Activated CD4-positive, alpha-beta T cell treated with anti-CD3 and anti-CD28 coated beads for 4 hours (primary cell): ENCODE measurements around the gene TAS1R3.

ENCODE experiments used
- DNase-seq, 2 donors: peaks; one replicate each; pipeline ENCODE4 v3.0.0-alpha.2; 2020

TAS1R3 gene

DNA sequence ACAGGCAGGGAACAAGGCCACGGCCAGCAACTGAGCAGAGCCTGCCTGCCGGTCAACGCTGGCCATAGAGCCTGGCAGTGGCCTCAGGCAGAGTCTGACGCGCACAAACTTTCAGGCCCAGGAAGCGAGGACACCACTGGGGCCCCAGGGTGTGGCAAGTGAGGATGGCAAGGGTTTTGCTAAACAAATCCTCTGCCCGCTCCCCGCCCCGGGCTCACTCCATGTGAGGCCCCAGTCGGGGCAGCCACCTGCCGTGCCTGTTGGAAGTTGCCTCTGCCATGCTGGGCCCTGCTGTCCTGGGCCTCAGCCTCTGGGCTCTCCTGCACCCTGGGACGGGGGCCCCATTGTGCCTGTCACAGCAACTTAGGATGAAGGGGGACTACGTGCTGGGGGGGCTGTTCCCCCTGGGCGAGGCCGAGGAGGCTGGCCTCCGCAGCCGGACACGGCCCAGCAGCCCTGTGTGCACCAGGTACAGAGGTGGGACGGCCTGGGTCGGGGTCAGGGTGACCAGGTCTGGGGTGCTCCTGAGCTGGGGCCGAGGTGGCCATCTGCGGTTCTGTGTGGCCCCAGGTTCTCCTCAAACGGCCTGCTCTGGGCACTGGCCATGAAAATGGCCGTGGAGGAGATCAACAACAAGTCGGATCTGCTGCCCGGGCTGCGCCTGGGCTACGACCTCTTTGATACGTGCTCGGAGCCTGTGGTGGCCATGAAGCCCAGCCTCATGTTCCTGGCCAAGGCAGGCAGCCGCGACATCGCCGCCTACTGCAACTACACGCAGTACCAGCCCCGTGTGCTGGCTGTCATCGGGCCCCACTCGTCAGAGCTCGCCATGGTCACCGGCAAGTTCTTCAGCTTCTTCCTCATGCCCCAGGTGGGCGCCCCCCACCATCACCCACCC lies at the start of gene TAS1R3:
Gene TAS1R3, plus strand, starts transcription at position 213 of the 898 bp plus-strand sequence. Its CDS starts 66 bp downstream, at position 279.
- no peak for DNase-seq

DNA sequence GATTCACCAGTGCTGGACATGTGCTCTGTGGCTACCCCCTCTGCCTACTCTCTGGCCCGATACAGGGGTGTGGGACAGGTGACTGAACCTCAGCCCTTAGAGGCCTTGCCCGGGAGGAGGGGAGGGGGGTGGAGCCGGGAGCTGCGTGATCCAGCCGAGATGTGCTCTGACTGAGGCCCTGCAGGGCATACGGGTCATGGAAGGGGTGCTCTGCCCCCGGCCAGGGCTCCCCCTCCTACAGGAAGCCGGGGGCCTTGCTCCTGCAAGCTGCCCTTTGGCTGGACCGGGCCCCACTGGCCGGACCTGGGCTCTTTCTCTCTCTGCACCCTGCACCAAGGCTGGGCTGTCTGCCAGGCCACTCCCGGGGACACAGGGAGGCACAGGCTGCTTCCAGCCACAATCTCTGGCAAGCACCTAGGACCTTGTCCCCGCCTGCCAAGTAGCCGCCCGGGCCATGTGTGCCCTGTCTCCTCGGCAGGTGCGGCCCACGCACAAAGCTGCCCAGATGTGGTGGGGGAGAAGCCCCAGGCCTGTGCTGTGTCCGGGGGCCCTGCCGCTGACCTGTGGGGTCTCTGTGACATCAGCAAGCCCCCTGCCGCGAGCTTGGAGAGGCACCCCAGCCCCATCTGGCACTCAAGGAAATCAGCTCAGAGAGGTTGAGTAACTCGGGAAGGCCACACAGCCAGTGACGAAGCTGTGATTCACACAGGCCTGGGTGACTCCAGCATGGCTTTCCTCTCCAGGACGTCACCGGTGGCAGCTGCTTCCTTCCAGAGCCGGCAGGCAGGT lies 49.4 kb upstream of the TAS1R3 start:
- DNase-seq = no peak

DNA sequence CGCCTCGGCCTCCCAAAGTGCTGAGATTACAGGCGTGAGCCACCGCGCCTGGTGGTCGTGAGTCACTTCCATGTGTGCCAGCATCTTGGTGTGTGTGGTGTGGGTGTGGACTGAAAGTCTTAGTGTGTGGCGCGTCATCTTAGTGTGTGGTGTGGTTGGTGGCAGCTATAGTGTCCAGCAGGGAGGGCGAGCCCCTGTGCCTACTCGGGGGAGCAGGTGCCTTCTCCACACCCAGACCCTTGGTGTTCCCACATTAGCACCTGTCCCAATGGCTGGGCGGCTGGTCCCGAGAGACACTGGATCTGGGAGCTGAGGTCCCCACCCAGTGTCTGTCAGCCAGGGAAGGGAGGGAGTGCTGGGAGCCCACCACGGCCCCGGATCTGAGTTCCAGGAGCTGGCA lies 48.1 kb upstream of the TAS1R3 start:
- DNase-seq = no peak

DNA sequence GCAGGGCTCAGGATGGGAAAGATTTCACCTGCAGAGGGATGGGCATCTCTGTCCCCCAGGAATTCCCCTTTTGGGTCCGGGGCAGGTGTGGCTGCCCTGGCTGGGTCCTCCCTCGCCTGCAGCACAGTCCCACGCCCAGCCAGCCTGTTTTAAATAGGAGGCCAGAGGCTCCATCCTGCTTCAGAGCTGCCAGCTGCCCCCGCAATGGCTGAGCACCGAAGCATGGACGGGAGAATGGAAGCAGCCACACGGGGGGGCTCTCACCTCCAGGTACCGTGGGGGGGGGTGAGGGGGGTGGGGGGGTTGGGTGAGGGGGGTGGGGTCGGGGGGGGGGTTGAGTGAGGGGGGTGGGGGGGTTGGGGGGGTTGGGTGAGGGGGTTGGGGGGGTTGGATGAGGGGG lies 47.3 kb upstream of the TAS1R3 start:
- no peak for DNase-seq

DNA sequence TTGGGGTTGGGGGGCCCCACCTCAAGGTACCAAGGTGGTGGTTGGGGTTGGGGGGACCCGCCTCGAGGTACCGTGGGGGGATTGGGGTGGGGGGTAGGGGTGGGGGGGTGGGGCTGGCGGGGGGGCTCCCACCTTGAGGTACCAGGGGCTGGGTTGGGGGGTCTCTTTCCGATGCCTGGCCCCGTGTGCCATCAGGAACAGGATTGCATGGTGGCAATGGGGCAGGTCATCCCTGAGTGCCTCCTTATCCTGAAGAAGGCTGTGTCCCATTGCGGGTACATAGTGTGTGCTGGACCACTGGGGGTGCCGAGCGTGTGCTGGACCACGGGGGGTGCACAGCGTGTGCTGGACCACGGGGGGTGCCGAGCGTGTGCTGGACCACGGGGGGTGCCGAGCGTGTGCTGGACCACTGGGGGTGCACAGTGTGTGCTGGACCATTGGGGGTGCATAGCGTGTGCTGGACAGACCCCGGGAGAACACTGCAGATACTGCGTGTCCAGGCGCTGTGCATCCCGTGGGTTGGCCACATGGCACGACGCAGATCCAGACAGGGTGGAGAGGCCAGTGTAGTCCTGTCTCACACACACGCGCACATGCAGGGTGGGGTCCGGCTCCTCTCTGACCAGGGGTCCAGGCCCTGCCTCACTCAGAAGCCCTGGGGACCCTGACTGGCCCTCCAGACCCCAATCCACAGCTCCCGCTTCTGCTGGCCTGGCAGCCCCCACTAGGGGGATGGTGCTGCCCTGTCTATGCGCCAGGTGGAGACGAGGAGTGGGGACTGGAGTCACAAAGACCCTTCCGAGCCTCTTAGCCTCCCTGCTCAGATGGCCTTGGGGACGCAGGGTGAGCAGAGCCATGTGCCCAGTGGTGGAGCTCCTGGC lies 46.6 kb upstream of the TAS1R3 start:
- no peak for DNase-seq

DNA sequence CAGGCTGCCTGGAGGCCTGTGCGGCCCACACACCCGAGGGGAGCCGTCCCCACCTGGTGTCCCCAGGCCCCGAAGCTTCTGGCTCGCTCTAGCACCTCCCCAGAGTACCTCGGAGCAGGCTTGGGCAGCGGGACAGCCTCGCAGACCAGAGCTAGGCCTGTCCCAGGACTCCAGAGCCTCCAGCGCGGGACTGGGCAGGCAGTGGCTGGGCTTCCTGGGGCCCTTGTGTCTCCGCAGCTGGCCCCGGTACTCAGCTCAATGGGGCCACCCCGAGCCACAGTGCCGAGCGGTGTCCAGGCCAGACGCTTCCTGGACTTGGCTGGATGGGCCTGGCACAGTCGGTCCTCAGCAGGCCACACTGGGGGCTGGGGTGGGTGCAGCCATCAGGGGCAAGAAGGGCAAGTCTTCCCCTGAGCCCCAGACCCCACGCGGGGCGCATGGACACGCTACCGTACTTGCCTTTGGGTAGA lies 45.9 kb upstream of the TAS1R3 start:
- DNase-seq = no peak

DNA sequence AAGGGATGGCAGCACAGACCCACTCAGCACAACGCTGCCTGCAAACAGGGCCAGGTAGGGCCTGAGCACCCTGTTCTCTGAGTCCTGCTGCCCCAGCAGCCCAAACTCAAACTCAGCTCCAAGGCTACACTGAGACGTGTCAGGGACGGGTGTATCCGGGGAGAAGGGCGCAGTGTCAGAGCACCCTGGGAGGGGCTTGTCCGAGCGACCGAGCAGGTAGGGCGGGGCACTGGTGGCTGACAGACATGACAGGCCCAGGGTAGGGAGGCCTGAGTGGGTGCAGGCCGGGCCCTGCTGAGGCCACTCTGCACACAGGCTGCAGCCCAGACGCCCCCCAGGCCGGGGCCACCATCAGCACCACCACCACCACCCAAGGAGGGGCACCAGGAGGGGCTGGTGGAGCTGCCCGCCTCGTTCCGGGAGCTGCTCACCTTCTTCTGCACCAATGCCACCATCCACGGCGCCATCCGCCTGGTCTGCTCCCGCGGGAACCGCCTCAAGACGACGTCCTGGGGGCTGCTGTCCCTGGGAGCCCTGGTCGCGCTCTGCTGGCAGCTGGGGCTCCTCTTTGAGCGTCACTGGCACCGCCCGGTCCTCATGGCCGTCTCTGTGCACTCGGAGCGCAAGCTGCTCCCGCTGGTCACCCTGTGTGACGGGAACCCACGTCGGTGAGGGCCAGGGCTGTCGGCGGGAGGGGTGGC lies 45.3 kb upstream of the TAS1R3 start:
- DNase-seq = no peak

DNA sequence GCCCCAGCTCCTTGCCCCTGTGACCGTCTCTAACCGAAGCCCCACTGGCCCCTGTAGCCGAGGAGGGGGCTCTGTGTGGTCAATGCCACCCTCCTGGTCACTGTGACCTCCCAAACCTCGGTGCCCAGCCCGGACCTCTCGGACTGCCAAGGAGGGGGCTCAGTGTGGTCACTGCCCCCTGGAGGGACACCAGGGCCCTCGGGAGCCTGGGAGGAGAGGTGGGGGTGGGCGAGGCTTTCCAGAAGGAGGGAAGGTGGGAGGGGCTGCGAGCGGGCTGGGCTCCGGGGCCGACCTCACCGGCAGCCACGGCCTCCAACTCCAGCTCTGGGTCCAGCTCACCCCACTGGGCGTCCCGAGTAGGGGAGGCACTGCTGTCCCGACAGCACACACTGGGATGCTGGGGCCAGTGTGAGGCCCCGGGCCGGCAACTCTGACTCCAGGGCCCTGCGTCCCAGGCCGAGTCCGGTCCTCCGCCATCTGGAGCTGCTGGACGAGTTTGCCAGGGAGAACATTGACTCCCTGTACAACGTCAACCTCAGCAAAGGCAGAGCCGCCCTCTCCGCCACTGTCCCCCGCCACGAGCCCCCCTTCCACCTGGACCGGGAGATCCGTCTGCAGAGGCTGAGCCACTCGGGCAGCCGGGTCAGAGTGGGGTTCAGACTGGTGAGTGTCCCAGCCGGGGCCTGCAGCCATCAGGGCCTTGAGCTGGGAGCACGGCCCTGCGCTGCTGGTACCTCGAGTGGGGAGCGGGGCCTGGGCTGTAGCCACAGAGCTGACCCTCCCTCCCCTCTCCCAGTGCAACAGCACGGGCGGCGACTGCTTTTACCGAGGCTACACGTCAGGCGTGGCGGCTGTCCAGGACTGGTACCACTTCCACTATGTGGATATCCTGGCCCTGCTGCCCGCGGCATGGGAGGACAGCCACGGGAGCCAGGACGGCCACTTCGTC lies 44.5 kb upstream of the TAS1R3 start:
- DNase-seq = no peak

DNA sequence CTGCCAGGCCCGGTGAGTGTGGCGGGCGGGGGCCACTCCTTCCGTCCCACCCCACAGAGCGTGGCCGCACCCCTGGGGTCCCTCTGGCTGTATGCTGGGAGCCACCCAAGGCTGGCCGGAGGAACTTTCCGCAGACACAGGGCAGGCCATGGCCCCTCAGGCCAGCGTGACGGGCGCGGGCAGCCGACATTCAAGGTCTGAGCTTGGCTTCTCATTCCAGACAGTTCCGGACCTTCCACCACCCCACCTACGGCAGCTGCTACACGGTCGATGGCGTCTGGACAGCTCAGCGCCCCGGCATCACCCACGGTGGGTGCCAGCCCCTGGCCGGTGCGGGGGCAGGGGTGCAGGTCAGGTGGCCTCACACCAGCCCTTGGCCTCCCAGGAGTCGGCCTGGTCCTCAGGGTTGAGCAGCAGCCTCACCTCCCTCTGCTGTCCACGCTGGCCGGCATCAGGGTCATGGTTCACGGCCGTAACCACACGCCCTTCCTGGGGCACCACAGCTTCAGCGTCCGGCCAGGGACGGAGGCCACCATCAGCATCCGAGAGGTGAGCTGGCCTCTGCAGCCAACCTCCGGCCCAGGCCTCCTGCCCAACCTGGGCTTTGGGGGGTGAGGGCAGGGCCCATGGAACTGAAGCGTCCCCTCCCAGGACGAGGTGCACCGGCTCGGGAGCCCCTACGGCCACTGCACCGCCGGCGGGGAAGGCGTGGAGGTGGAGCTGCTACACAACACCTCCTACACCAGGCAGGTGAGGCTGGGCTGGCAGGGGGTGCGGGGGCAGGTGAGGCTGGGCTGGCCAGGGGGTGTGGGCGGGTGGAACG lies 43.6 kb upstream of the TAS1R3 start:
- no peak for DNase-seq

DNA sequence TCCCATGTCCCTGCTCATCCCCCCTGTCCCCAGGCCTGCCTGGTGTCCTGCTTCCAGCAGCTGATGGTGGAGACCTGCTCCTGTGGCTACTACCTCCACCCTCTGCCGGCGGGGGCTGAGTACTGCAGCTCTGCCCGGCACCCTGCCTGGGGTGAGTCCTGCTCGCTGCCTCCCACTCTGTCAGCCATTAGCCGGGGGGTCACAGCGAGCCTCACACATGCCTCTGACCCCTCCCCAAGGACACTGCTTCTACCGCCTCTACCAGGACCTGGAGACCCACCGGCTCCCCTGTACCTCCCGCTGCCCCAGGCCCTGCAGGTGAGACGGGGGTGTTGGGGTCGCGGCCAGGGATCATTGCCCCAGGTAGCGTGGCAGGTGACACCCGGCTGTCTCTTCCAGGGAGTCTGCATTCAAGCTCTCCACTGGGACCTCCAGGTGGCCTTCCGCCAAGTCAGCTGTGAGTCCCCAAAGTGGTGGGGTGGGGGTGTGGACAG lies 40.8 kb upstream of the TAS1R3 start:
- peak; percentile 57 to 60 for DNase-seq

DNA sequence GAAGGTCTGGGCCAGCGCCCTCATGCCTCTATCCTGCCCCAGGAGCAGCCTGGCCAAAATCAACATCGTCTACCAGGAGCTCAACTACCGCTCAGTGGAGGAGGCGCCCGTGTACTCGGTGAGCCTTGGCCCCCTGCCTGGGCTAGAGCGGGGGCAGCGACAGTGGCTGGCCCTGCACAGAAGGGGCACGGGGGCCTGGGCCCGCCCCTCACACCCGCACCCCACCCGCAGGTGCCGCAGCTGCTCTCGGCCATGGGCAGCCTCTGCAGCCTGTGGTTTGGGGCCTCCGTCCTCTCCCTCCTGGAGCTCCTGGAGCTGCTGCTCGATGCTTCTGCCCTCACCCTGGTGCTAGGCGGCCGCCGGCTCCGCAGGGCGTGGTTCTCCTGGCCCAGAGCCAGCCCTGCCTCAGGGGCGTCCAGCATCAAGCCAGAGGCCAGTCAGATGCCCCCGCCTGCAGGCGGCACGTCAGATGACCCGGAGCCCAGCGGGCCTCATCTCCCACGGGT lies 40.0 kb upstream of the TAS1R3 start:
- DNase-seq = no peak

DNA sequence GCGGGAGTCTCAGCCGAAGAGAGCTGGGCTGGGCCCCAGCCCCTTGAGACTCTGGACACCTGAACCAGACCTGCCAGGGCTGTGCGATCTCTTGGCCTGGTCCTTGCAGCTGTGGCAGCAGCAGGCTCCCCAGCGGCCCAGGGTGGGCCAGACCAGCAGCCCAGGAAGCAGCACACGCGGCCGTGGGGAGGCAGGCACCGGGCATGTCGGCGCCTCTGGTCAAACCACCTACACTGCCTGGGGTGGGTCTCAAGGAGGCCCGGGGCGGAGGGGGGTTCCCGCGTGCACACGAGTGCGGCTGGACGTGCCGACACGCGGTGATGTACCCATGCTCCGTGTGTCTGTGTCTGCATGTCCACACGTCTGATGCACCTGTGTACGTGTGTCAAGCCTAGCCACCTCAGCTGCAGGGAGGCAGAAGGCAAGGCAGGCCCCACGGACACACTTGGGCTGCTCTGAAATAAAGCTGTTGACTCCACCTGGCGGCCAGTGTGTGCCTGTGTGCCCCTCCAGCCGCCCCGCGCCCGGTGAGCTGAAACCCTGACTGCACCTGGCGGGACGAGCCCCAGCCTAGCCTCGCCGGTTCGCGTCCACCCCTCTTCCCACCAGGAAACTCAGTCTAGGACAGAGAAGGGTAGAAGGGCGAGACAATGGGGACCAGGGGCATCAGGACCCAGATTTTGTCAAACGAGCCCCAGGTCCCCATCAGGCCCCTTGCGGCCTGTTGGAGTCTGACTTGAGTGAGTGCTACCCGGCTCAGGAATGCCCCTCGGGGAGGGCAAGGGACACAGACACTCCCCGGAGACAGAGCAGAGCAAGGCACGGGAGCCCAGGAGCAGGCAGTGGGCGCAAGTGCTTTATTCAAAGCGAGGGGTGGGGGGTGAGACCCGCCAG lies 39.3 kb upstream of the TAS1R3 start:
- DNase-seq = peak; percentile 72 to 75

DNA sequence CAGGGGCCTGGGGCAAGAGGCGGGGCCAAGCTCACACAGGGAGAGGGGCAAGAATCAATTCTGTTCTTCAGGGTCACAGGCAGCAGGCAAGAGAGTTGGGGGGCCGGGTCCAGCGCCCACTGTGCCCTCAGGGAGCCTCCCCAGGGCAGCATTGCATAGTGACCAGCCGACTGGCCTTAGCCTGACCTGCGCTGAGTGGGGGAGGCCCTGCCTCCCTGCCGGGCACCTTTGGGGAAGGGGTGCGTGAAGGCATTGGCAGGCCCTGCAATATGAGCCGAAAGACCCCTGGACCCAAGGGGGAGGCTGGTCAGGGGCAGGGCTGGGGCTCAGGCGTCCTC lies 38.7 kb upstream of the TAS1R3 start:
- DNase-seq = no peak

DNA sequence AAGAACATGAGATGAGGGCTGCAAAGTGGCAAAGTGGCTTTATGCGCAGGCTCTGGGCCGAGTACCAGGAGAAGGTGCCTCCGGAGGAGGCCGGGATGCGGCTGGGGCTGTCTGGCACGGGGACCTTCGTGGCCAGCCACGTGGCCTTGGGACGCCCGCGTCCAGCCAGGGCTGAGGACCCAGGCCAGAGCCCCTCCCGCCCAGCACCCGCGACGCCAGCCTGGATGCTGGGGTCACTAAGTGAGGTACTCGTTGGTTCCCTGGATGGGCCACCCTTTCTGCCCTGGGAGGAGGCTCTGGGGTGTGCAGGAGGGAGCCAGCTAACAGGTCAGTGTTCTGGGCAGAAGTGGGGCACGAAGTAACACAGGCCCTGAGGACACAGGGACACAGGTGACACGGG lies 38.2 kb upstream of the TAS1R3 start:
- no peak for DNase-seq

DNA sequence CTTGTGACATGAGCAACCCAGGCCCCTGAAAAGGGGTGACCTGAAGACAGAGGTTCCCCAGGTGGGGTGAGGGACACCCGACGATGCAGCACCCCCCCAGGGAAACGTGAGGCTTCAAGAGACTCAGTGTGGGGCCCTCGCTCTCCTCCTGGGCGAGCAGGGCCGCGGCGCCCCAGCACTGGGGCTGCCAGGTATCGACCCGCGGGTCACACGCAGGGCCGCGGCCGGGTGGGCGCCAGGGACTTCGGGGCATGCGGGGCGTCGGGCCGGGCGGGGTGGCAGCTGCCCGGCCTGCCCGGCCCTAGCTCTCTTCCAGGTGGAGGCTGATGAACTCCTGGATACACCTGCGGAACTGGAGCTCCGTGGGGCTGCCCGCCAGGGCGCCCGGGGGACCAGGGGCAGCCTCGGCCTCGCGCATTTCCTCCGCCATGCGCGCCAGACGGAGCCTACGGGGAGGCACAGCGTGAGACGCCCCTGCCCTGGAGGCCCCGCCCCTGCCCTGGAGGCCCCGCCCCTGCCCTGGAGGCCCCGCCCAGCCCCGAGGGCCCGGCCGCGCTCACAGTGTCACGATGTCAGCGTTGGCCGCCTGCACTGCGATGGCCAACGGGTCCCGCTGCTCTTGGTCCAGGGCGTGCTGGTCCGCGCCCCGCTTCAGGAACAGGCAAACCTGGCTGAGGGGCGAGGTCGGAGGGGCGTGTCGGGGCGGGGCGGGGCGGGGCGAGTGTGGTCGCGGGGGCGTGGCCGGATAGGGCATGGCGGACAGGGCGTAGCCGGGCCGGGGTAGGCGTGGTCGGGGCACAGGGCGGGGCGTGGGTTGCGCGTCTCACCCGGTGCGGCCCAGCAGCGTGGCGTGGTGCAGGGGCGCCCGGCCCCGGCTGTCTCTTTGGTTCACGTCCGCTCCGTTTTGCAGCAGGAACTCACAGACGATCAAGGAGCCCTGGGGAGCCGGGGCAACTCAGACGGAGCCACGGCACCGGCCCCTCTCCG lies 37.5 kb upstream of the TAS1R3 start:
- no peak for DNase-seq

DNA sequence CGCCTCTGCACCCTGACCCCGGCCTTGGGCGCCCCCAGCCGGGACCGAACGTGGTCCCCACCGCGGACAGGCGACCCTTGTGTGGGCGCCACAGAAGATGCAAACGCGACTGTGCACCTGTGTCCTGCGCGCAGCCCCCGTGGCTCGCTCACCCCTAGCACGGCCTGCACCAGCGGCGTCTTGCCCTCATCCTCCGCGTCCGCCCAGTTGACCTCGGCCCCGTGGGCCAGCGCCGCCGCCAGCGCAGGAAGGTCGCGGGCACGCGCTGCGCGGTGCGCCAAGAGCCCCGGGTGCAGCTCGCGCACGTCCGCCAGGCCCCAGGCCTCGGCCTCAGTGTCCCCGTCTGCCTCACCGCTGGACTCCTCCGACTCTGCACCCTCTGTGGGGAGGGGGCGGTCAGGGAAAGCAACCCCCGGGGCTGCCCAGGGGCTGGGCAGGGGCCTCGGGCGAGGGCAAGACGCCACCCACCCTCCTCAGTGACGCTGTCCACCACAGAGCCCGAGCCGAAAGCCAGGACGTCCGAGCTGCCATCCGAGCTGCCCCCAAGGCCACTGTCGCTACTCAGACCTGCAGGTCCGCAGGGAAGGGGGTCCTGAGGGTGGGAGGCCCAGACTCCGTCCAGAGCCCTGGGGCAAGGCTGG lies 36.7 kb upstream of the TAS1R3 start:
- DNase-seq = no peak
